GM08714 (cell line): ENCODE measurements around the gene NCBP1.
"Not testable (repeated sequence)": the region's sequence is repeated elsewhere in the genome, so short reads cannot be mapped to it uniquely, and the experiment has no call there.

Source experiments
- H3K4me3 ChIP-seq: fragments of 200-500 bp; sonication (Bioruptor generic); 2 replicates; pipeline ENCODE4 v1.5.1; 2014; ENCODE audit warnings: mild to moderate bottlenecking, low read length, inconsistent platforms
- ZNF274 ChIP-seq: IDR thresholded peaks from 2 replicates; pipeline ENCODE4 v1.6.1; 2012; ENCODE audit warnings: mild to moderate bottlenecking, low read depth, low read length

The NCBP1 gene

GRCh38 chr9:97632985-97633858, at the start of gene NCBP1, which contains the start of gene TSTD2:
TSS of gene NCBP1 (plus strand) at chr9:97633821. CDS start at chr9:97633882, 61 bp downstream.
TSS of gene TSTD2 (minus strand) at chr9:97633368. CDS start at chr9:97627562, 5,806 bp downstream.
- no peak for TF ChIP-seq ZNF274

GRCh38 chr9:97584778-97585177, 48.8 kb upstream of the NCBP1 start:
- H3K4me3 ChIP-seq = not testable (repeated sequence)

More at GRCh38 chr9:97632985-97633858, at the start of gene NCBP1, which contains the start of gene TSTD2:
- peak within 1 kb of the TSS; percentile 91 for H3K4me3 ChIP-seq

GRCh38 chr9:97586909-97587308, 46.7 kb upstream of the NCBP1 start:
- not testable (repeated sequence) for H3K4me3 ChIP-seq

GRCh38 chr9:97591535-97591934, 42.1 kb upstream of the NCBP1 start:
- H3K4me3 ChIP-seq = no peak overlapping the region
- TF ChIP-seq ZNF274 = no peak

GRCh38 chr9:97592126-97592525, 41.5 kb upstream of the NCBP1 start:
- TF ChIP-seq ZNF274 = no peak
- no peak overlapping the region for H3K4me3 ChIP-seq

GRCh38 chr9:97593960-97594359, 39.7 kb upstream of the NCBP1 start:
- TF ChIP-seq ZNF274 = no peak

GRCh38 chr9:97594381-97594921, 39.2 kb upstream of the NCBP1 start:
- no peak for TF ChIP-seq ZNF274
- no peak overlapping the region for H3K4me3 ChIP-seq

More at GRCh38 chr9:97593960-97594359, 39.7 kb upstream of the NCBP1 start:
- H3K4me3 ChIP-seq = no peak overlapping the region

GRCh38 chr9:97596906-97597305, 36.7 kb upstream of the NCBP1 start:
- no peak for TF ChIP-seq ZNF274
- H3K4me3 ChIP-seq = no peak overlapping the region

- no peak for TF ChIP-seq ZNF274
- H3K4me3 ChIP-seq = no peak overlapping the region
Observed at GRCh38 chr9:97598461-97599288, 34.9 kb upstream of the NCBP1 start.

GRCh38 chr9:97599314-97599846, 34.2 kb upstream of the NCBP1 start:
- no peak overlapping the region for H3K4me3 ChIP-seq
- no peak for TF ChIP-seq ZNF274

GRCh38 chr9:97600531-97601227, 32.9 kb upstream of the NCBP1 start:
- no peak for TF ChIP-seq ZNF274
- no peak overlapping the region for H3K4me3 ChIP-seq

GRCh38 chr9:97601228-97601898, 32.3 kb upstream of the NCBP1 start:
- no peak overlapping the region for H3K4me3 ChIP-seq
- no peak for TF ChIP-seq ZNF274

GRCh38 chr9:97602430-97602829, 31.2 kb upstream of the NCBP1 start:
- TF ChIP-seq ZNF274 = no peak
- no peak overlapping the region for H3K4me3 ChIP-seq
